NCI-H526 treated with DMSO at 0.1 percent for 48 hours (cell line): Measurements from ENCODE around the gene LIM2.
"Not testable (repeated sequence)": the region's sequence is repeated elsewhere in the genome, so short reads cannot be mapped to it uniquely, and the experiment has no call there.

ENCODE experiments used
- DNase-seq: peaks from one replicate; lab custom pipeline; 2025; lab: John Stamatoyannopoulos, UW

The LIM2 gene

GRCh38 chr19:51387924-51388389 lies at the start of gene LIM2:
LIM2 (minus strand) TSS chr19:51387974; CDS start chr19:51387443, 531 bp downstream.
- no peak for DNase-seq

GRCh38 chr19:51434456-51434855 lies 46.7 kb upstream of the LIM2 start:
- DNase-seq = no peak

GRCh38 chr19:51433043-51433442 lies 45.3 kb upstream of the LIM2 start:
- DNase-seq = no peak

- DNase-seq = no peak
Observed at GRCh38 chr19:51431124-51431523, 43.4 kb upstream of the LIM2 start.

- DNase-seq = no peak
Observed at GRCh38 chr19:51430221-51430620, 42.4 kb upstream of the LIM2 start.

GRCh38 chr19:51427201-51427600 lies 39.4 kb upstream of the LIM2 start:
- DNase-seq = no peak

- DNase-seq = peak; percentile 49
Observed at GRCh38 chr19:51422053-51422448, 34.3 kb upstream of the LIM2 start.

- DNase-seq = no peak
Observed at GRCh38 chr19:51421229-51422052, 33.7 kb upstream of the LIM2 start.

GRCh38 chr19:51420511-51420910 lies 32.7 kb upstream of the LIM2 start:
- DNase-seq = not testable (repeated sequence)

GRCh38 chr19:51418707-51419106 lies 30.9 kb upstream of the LIM2 start:
- DNase-seq = no peak

- DNase-seq = no peak
Observed at GRCh38 chr19:51417810-51418157, 30.0 kb upstream of the LIM2 start.

- no peak for DNase-seq
Observed at GRCh38 chr19:51417107-51417809, 29.5 kb upstream of the LIM2 start, which contains the start of gene SIGLEC10. SIGLEC10 (minus strand) TSS chr19:51417642; CDS start chr19:51417581, 61 bp downstream.

GRCh38 chr19:51416422-51416821 lies 28.6 kb upstream of the LIM2 start:
- not testable (repeated sequence) for DNase-seq

GRCh38 chr19:51415187-51415586 lies 27.4 kb upstream of the LIM2 start:
- DNase-seq = no peak

GRCh38 chr19:51410950-51411748 lies 23.4 kb upstream of the LIM2 start:
- DNase-seq = no peak

GRCh38 chr19:51407511-51408131 lies 19.8 kb upstream of the LIM2 start:
- DNase-seq = no peak

- DNase-seq = no peak
Observed at GRCh38 chr19:51402117-51402516, 14.3 kb upstream of the LIM2 start.

GRCh38 chr19:51399936-51400335 lies 12.2 kb upstream of the LIM2 start:
- not testable (repeated sequence) for DNase-seq

GRCh38 chr19:51399231-51399630 lies 11.5 kb upstream of the LIM2 start:
- DNase-seq = no peak

- DNase-seq = peak; percentile 45
Observed at GRCh38 chr19:51398096-51398704, 10.4 kb upstream of the LIM2 start.

- DNase-seq = not testable (repeated sequence)
Observed at GRCh38 chr19:51397453-51397852, 9.7 kb upstream of the LIM2 start.
